Measurements from ENCODE around the gene SOX5.
"Not testable (repeated sequence)": the region's sequence is repeated elsewhere in the genome, so short reads cannot be mapped to it uniquely, and the experiment has no call there.

SOX5 gene

GRCh38 chr12:23751641-23752040 lies 197.8 kb downstream of the SOX5 start:
- no peak for DNase-seq

DNA sequence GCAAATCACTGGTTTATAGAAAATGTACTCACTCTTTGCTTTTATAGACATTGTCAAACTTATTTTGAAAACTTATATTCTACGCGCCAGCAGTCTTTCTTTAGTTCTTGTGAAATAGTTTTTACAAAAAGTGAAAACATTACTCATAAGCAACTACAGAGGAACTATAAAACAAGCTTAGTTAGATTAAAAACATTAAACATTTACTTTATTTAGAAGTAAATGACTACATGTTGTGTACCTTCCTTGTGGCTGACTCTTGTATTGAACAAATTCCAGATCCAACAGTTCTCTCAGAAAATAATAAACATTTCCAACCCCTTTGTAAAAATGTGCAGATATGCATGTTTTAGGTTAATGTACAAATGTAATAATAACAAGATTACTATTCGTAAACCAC lies 198.5 kb downstream of the SOX5 start:
- no peak for DNase-seq

GRCh38 chr12:23744696-23745095 lies 204.8 kb downstream of the SOX5 start:
- DNase-seq: no peak

- DNase-seq: no peak
These were observed 206.9 kb downstream of the SOX5 start for GRCh38 chr12:23742574-23742973.

GRCh38 chr12:23731493-23731892 lies 218.0 kb downstream of the SOX5 start:
- DNase-seq: no peak

- DNase-seq: no peak
These were observed 218.4 kb downstream of the SOX5 start for GRCh38 chr12:23731035-23731434.

- DNase-seq: no peak
These were observed 220.1 kb downstream of the SOX5 start for GRCh38 chr12:23729359-23729758.

- no peak for DNase-seq
These were observed 222.8 kb downstream of the SOX5 start for GRCh38 chr12:23726646-23727045.

DNA sequence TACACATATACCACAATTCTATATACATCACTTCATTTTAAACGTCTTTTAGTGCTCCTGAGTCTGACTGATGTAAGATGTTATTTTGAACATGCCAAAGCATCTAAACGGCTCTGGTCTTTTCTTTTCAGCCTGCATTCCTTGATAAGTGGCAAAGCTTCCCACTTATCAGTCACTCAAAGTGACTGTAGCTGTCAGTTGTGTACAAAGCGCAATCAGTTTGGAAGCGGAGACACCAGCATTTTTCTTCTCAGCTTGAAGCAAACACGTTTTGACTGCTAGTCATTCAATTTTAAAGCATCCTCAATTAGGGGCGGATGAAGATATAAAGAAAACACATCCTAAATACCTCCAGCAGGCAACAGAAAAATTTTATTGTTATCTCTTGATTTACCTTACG lies 226.8 kb downstream of the SOX5 start:
- DNase-seq: peak; percentile 51

DNA sequence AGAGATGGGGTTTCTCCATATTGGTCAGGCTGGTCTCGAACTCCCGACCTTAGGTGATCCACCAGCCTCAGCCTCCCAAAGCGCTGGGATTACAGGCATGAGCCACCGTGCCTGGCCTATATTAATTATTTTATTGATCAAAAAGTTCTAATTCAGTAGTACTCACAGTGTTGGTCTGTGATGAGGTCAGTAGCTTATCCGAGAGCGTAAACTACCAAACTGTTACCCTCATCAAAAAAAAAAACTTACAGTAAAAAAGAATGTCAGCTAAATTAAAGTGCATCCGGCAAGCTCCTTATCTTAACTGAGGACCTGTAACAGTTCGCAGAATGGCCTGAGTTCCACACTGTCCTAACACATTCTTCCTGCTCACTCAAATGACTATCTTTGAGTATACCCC lies 228.2 kb downstream of the SOX5 start:
- DNase-seq: no peak

- DNase-seq: no peak
These were observed 230.0 kb downstream of the SOX5 start for GRCh38 chr12:23719493-23719892.

- not testable (repeated sequence) for DNase-seq
These were observed 239.1 kb downstream of the SOX5 start for GRCh38 chr12:23710361-23710760.

DNA sequence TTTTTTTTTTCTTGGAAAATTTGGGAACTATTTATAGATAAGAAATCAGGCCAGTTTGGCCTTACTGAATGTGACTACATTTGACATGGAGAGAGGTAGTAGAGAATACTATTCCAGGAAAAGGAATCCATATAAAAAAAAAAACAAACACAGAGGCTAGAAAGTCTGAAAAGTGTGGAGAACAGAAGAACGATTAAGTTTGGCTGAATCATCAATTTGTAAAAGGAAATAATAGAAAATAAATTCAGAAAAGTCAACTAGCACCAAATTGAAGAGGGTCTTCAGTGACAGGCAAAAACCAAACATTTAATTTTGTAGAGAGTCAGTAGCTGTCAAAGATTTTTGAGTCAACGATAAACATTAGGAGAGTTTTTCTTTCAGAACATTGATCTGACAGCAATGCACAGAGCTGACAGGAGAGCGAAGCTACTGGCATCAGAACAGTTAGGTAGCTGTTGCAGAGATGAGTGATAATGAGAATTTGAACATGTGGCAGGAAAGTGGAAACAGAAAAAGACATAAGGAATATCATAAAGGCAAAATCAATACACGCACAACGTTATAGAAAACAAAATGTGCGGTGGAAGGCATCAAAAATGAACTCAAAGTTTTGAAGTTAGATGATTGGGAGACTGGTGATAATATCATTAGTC lies 241.2 kb downstream of the SOX5 start:
- no peak for DNase-seq

DNA sequence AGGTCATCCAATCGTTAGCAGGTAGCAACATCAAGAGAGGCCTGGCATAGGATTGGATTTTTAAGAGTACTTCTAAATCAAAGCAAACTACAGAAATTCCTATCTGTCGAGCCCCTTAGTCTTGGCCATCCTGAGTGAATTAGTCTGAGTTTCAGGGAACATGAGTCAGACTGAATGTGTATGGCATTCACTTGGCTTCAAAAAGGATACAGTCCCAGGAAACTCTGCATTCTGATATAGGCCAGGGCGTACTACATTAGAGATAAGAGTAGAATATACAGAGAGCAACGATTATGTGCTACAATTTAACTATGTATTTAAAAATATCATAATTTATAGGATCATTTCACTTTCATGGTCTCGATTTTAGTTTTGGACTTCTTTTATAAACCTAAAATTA lies 242.2 kb downstream of the SOX5 start:
- no peak for DNase-seq

DNA sequence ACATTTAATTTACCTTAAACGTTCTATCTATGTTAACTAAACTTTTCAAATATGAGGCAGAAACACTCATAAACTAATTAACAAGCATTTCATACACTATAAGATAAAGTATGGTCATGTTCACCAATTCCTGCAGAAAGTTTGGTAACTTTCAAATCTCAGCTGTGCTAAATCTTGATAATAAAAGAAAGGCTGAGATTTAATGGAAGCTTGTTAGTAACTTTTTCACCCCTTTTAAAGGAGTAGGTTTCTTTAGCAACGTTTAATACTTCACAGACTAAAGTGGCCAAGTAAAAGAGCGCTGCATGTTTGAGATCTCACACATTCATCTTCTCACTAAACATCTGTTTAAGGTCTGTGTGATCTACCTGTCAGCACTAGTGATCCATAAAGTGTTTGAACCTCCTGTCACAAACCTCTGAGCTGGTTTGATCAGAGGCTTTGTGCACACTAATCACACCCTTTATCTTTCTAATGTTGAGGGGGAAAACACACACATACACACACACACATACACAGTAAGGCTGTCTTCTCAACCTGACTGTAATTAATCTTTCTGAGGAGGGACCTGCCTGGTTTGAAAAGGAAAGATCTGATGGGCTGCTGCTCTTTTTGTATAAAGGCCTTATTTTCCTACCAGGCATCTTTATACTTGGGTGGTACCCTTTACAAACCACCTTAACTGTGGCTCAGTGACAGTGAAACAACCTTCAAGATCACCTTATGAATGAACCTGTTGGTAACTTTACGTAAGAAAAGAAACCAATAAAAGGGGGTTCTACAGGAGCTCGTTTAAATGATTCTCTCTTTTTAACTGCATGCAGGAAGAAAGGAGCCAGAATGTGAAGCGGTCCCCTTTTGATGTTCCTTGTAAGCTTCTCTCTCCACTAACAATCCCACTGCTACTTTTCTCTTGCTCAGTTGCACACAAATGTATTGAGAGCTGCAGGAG lies 244.2 kb downstream of the SOX5 start:
- DNase-seq: peak; percentile 2

GRCh38 chr12:23703051-23703450 lies 246.4 kb downstream of the SOX5 start:
- no peak for DNase-seq

DNA sequence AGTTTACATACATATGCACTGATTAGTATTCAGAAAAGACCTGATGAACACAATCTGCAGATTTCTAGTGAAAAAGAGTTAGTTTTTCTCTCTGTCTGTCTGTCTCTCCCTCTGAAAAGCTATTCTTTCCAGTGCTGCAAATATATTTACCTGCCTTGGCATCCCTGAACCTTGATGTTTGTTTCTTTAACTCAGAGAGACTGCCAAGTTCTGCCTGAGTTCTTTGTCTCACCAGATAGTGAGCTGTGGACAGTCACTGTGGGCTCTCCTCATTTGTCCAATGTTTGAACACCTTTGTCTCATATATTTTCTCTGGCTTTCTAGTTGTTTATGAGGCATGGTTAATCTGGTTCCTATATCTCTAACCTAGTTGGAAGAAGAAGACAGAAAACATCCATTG lies 250.4 kb downstream of the SOX5 start:
- DNase-seq: no peak

GRCh38 chr12:23694920-23695319 lies 254.6 kb downstream of the SOX5 start:
- no peak for DNase-seq

- DNase-seq: no peak
These were observed 255.2 kb downstream of the SOX5 start for GRCh38 chr12:23694307-23694706.

DNA sequence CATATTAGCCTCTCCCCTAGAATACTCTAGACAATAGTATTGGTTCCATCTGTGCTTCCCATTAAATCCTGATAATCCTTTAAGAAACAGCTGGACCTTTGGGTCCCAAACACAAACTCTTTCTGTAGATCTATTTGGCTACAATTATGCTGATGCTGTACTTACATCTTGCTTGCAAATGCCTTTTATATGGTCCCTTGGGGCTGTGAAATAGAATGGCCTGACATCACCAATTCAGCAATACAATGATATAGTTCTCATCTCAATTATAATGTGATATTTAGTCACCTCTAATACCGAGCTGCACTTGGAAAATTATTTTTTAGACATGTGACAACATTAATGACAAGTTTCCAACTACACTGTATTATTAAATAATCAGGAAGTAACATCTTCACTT lies 261.5 kb downstream of the SOX5 start:
- DNase-seq: no peak

DNA sequence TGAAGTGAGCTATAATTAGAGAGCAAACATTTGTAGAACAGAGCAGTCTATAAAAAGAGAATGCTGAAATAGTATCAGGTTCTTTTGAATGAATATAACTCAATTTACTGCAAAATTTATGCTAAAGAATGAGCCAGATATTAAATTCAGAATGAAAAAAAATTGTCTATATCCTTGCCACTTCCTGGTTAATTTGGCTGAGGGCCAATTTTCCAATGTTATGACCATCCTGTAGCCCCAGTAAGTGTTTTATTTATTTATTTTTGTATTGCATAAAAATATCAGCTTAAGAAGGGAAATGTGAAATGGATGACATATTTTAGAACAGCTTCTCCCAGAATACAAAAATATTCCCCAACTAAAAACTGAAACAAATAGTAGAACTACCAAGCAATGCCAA lies 263.4 kb downstream of the SOX5 start:
- no peak for DNase-seq

GRCh38 chr12:23684121-23684520 lies 265.3 kb downstream of the SOX5 start:
- no peak for DNase-seq

GRCh38 chr12:23681237-23681636 lies 268.2 kb downstream of the SOX5 start:
- no peak for DNase-seq

- DNase-seq: no peak
These were observed 275.4 kb downstream of the SOX5 start for GRCh38 chr12:23674064-23674463.

Data from NCI-H2227 treated with DMSO at 0.1 percent for 48 hours (cell line).